Keratinocyte (primary cell): ENCODE data around the gene DHX15. TPM values are rescaled to one million over a fixed set of nuclear protein-coding genes. Genes with fewer than 3 reads are reported as not detected.

Source experiments
- DNase-seq: peaks from one replicate; pipeline ENCODE4 v3.0.0-alpha.2; 2011; ENCODE audit warnings: low read depth, missing footprints, low spot score
- FAIRE-seq: peaks from 2 replicates; lab custom pipeline; 2011; peaks lifted over from hg19 to GRCh38; lab: Jason Lieb, UNC
- H2AFZ ChIP-seq: 2 replicates; pipeline ENCODE4 v1.6.0; 2012; ENCODE audit warnings: low read length, control low read depth, inconsistent platforms; ENCODE audit not compliant: control insufficient read depth
- H3K27ac ChIP-seq: 2 replicates; pipeline ENCODE4 v1.5.1; 2011; ENCODE audit warnings: low read length; ENCODE audit not compliant: control insufficient read depth, insufficient read depth
- H3K27me3 ChIP-seq: 3 replicates; pipeline ENCODE4 v1.6.0; 2011; ENCODE audit warnings: low read length; ENCODE audit not compliant: control insufficient read depth, insufficient read depth; ENCODE audit errors: extremely low read depth
- H3K36me3 ChIP-seq, 2 experiments: 2 replicates in 1 of 2; 3 replicates in 1 of 2; pipeline ENCODE4 v1.5.1; 2011; ENCODE audit warnings: low read length in 2 of 2, mild to moderate bottlenecking in 1 of 2; ENCODE audit not compliant: control insufficient read depth in 2 of 2, insufficient read depth in 2 of 2; ENCODE audit errors: extremely low read depth in 1 of 2
- H3K4me1 ChIP-seq: 3 replicates; pipeline ENCODE4 v1.5.1; 2011; ENCODE audit warnings: low read length; ENCODE audit not compliant: control insufficient read depth, insufficient read depth; ENCODE audit errors: extremely low read depth
- H3K4me2 ChIP-seq: 3 replicates; pipeline ENCODE4 v1.6.0; 2011; ENCODE audit warnings: low read depth, low read length; ENCODE audit not compliant: control insufficient read depth, insufficient read depth; ENCODE audit errors: extremely low read depth
- H3K4me3 ChIP-seq, 3 experiments: fragments of 200-600 bp in 1 of 3; sonication (generic) in 1 of 3; 2 replicates in 2 of 3; 3 replicates in 1 of 3; pipeline ENCODE4 v1.5.1; 2011 to 2016; ENCODE audit warnings: low read length in 3 of 3, mild to moderate bottlenecking in 3 of 3, control low read depth in 2 of 3, inconsistent platforms in 1 of 3, low read depth in 1 of 3, mixed read lengths in 1 of 3, mixed run types in 1 of 3, moderate library complexity in 1 of 3; ENCODE audit not compliant: control insufficient read depth in 2 of 3, insufficient read depth in 2 of 3; ENCODE audit errors: extremely low read depth in 1 of 3
- H3K79me2 ChIP-seq: 2 replicates; pipeline ENCODE4 v1.6.0; 2012; ENCODE audit warnings: low read length; ENCODE audit not compliant: control insufficient read depth, insufficient read depth
- H3K9ac ChIP-seq: 3 replicates; pipeline ENCODE4 v1.6.0; 2011; ENCODE audit warnings: low read length; ENCODE audit not compliant: control insufficient read depth, insufficient read depth; ENCODE audit errors: extremely low read depth
- H3K9me1 ChIP-seq: 3 replicates; pipeline ENCODE4 v1.6.0; 2011; ENCODE audit warnings: low read length; ENCODE audit not compliant: control insufficient read depth, insufficient read depth; ENCODE audit errors: extremely low read depth
- H3K9me3 ChIP-seq: 2 replicates; pipeline ENCODE4 v1.5.1; 2012; ENCODE audit warnings: low read depth, low read length; ENCODE audit not compliant: control insufficient read depth
- H4K20me1 ChIP-seq: 3 replicates; pipeline ENCODE4 v1.6.0; 2011; ENCODE audit warnings: low read length; ENCODE audit not compliant: control insufficient read depth, insufficient read depth; ENCODE audit errors: extremely low read depth
- EZH2 ChIP-seq: IDR thresholded peaks from one replicate; pipeline ENCODE4 v1.6.1; 2012; ENCODE audit warnings: inconsistent platforms, mild to moderate bottlenecking, low read length, moderate library complexity
- dilution Hi-C: fragments of 300-500 bp; cut with MboI; formaldehyde crosslinking; loops from one replicate; pipeline ENCODE4 v1.7.0; 2020; ENCODE audit warnings: low sequenced_read_pairs; ENCODE audit not compliant: extremely low pct_ligation_motif_present
- polyA plus RNA-seq, 5 experiments: library from polyadenylated mRNA; depleted of rRNA in 3 of 5; stranded (reverse) in 3 of 5; stranded (forward) in 1 of 5; unstranded in 1 of 5; fragments of >200 nt; gene quantifications; 1 replicate in 1 of 5; 2 replicates in 3 of 5; 3 replicates in 1 of 5; pipeline versions ENCODE4 v1.2.1 to v1.2.3, GENCODE V29; 2011 to 2012; ENCODE audit warnings: missing spikeins in 2 of 5, low read depth in 1 of 5, low replicate concordance in 1 of 5
- TF ChIP-seq, protein P1 (sequence below), 3 experiments: IDR thresholded peaks in 1 of 3; conservative IDR thresholded peaks in 1 of 3; optimal IDR thresholded peaks in 1 of 3; 2 replicates in 2 of 3; 3 replicates in 1 of 3; pipeline versions ENCODE3 to v1.5.1; 2011; ENCODE audit warnings: low read length in 3 of 3, mild to moderate bottlenecking in 3 of 3, moderate library complexity in 2 of 3, control low read depth in 1 of 3, inconsistent platforms in 1 of 3; ENCODE audit not compliant: insufficient read depth in 2 of 3; ENCODE audit errors: extremely low read depth in 1 of 3

The DHX15 gene
- polyA plus RNA-seq, 1 donor (not counting 4 experiments of a cell fraction or from before 2014, with no cell fraction given), result 206 TPM

DNA sequence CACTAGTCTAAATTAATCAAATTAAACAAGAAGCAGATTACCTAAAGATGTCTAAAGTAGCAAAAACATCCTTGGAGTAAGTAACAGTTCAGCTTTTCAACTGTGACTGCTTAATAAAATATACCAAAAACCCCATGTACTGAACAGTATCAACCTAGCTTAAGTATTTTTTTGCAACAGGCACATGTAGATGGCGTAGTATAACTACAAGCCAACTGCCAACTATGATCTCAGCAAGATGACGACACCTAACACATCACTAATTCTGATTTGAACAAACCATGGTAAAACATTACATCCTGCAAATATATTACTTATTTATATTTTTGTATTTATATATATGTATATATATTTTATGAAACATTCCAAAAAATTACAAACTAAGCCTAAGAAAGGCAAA is 24.5 kb downstream of the DHX15 start:
- Histone ChIP-seq H3K9ac (no peak overlapping the region), H3K27ac (peak overlapping the region; percentile 83), H3K4me3 (no peak overlapping the region), H3K4me2 (no peak overlapping the region), H3K9me3 (no peaks in the 10 kb centered on the region), H4K20me1 (peaks cover 44% of the 10 kb centered on the region), H2AFZ (no peak overlapping the region), H3K4me1 (peaks cover 25% of the 10 kb centered on the region), H3K79me2 (peaks cover 95% of the 10 kb centered on the region), H3K36me3 (peaks cover 5 to 16% of the 10 kb centered on the region in 2 experiments), H3K9me1 (no peaks in the 10 kb centered on the region), H3K27me3 (no peaks in the 10 kb centered on the region)
- DNase-seq, result no peak
- dilution Hi-C loops, result no loop called here
- no peak for FAIRE-seq
- no peak for TF ChIP-seq EZH2
- TF ChIP-seq, protein P1, sequence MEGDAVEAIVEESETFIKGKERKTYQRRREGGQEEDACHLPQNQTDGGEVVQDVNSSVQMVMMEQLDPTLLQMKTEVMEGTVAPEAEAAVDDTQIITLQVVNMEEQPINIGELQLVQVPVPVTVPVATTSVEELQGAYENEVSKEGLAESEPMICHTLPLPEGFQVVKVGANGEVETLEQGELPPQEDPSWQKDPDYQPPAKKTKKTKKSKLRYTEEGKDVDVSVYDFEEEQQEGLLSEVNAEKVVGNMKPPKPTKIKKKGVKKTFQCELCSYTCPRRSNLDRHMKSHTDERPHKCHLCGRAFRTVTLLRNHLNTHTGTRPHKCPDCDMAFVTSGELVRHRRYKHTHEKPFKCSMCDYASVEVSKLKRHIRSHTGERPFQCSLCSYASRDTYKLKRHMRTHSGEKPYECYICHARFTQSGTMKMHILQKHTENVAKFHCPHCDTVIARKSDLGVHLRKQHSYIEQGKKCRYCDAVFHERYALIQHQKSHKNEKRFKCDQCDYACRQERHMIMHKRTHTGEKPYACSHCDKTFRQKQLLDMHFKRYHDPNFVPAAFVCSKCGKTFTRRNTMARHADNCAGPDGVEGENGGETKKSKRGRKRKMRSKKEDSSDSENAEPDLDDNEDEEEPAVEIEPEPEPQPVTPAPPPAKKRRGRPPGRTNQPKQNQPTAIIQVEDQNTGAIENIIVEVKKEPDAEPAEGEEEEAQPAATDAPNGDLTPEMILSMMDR (optimal IDR thresholded peaks at IDR 0.05 in 1 of 3, IDR thresholded peaks at IDR 0.05 in 1 of 3, conservative IDR thresholded peaks at IDR 0.05 in 1 of 3; ENCODE audit: extremely low read depth in 1 of 3, insufficient read depth in 2 of 3, low read length in 3 of 3), result no peak

DNA sequence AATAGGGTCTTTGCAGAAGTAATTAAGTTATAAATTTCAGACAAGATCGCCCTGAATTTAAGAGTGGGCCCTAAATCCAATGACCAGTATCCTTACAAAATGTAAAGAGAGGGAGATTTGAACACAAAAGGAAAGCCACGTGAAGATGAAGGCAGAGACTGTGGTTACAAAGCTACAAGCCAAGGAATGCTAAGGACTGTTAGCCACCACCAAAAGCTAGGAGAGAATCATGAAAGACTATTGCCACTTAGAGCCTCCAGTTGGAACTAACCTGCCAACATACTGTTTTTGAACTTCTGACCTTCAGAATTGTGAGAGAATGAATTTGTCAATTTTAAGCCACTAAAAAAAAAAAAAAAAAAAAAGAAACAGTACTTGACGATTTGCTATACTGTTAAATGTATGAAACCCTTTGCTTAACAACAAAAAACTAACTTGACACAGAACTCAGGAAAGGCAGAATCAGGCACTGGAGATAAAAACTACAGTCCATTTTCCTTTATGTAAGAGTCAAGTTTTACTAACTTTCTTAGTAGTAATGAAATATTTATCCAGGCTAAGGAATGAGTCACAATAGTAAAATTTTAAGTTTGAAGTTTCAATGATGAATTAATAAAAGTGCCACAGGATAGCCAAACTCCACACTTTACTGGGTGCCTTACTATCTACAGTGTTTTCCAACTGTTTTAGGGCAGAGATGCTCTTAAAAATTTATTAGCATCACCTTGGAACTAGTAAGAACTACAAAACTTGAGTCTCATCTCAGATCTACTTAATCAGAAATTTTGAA is 25.1 kb downstream of the DHX15 start:
- Histone ChIP-seq H4K20me1 (peaks cover 39% of the 10 kb centered on the region), H3K9ac (no peak overlapping the region), H3K27me3 (no peaks in the 10 kb centered on the region), H3K27ac (peak overlapping the region; percentile 83), H3K4me1 (peaks cover 25% of the 10 kb centered on the region), H3K36me3 (peaks cover 5 to 17% of the 10 kb centered on the region in 2 experiments), H3K9me3 (no peaks in the 10 kb centered on the region), H3K79me2 (peaks cover 95% of the 10 kb centered on the region), H3K9me1 (no peaks in the 10 kb centered on the region), H3K4me3 (no peak overlapping the region), H2AFZ (no peak overlapping the region), H3K4me2 (no peak overlapping the region)
- FAIRE-seq (no peak), DNase-seq (no peak)
- TF ChIP-seq, protein P1 (optimal IDR thresholded peaks at IDR 0.05 in 1 of 3, IDR thresholded peaks at IDR 0.05 in 1 of 3, conservative IDR thresholded peaks at IDR 0.05 in 1 of 3; ENCODE audit: extremely low read depth in 1 of 3, insufficient read depth in 2 of 3, low read length in 3 of 3), result no peak
- no peak for TF ChIP-seq EZH2
- dilution Hi-C loops, result no loop called here
